IMR-90 (cell line): ENCODE data around the gene NDUFAF2. TPM values are rescaled to one million over a fixed set of nuclear protein-coding genes. Genes with fewer than 3 reads are reported as not detected.

Experiments
- ATAC-seq: fragments of 200-7000 bp; cut with Tn5 transposase; 2 replicates; pipeline ENCODE4 v1.9.1; 2020; ENCODE audit warnings: low read depth, mild to moderate bottlenecking, moderate library complexity
- BruUV-seq: library from RNA; stranded (reverse); fragments of 400-500 nt; replicated peaks from 2 replicates; lab custom pipeline; 2021; lab: Mats Ljungman, UMichigan
- CTCF ChIA-PET: fragments of 300-600 bp; formaldehyde crosslinking; extraction: SDS; loops from one replicate; lab custom pipeline; 2021; ENCODE audit warnings: antibody characterized with exemption; lab: Yijun Ruan, JAX
- POLR2A ChIA-PET: fragments of 300-600 bp; sonication (Branson Sonifier 250); formaldehyde crosslinking; loops from one replicate; lab custom pipeline; 2022; ENCODE audit warnings: antibody characterized with exemption; ENCODE audit not compliant: unreplicated experiment; lab: Charles Lee
- DNase-seq: peaks from one replicate; pipeline ENCODE4 v3.0.0; 2013
- H2AFZ ChIP-seq: replicated peaks from 2 replicates; pipeline ENCODE3; 2013; ENCODE audit warnings: low read length, mild to moderate bottlenecking; ENCODE audit not compliant: poor library complexity
- H2AK5ac ChIP-seq: 2 replicates; pipeline ENCODE4 v1.6.1; 2013; ENCODE audit warnings: low read depth, low read length, inconsistent platforms
- H2AK9ac ChIP-seq: replicated peaks from 2 replicates; pipeline ENCODE3; 2013; ENCODE audit warnings: mild to moderate bottlenecking, low read depth, low read length, moderate library complexity; ENCODE audit not compliant: poor library complexity
- H2BK120ac ChIP-seq: 2 replicates; pipeline ENCODE4 v1.6.1; 2013; ENCODE audit warnings: low read depth, low read length, inconsistent platforms
- H2BK15ac ChIP-seq: 3 replicates; pipeline ENCODE4 v1.6.1; 2013; ENCODE audit warnings: low read depth, low read length, inconsistent platforms
- H2BK20ac ChIP-seq: 2 replicates; pipeline ENCODE4 v1.6.1; 2013; ENCODE audit warnings: low read depth, mild to moderate bottlenecking, inconsistent platforms, low read length, moderate library complexity
- H2BK5ac ChIP-seq: 2 replicates; pipeline ENCODE4 v1.6.1; 2013; ENCODE audit warnings: mild to moderate bottlenecking, low read depth, low read length, inconsistent platforms; ENCODE audit not compliant: poor library complexity, severe bottlenecking
- H3K14ac ChIP-seq: replicated peaks from 2 replicates; pipeline ENCODE4 v1.6.1; 2013; ENCODE audit warnings: low read depth, low read length, inconsistent platforms
- H3K18ac ChIP-seq: 2 replicates; pipeline ENCODE4 v1.6.1; 2013; ENCODE audit warnings: low read depth, low read length, control low read depth
- H3K23ac ChIP-seq: 2 replicates; pipeline ENCODE4 v1.6.1; 2013; ENCODE audit warnings: low read depth, low read length, inconsistent platforms
- H3K27ac ChIP-seq: 2 replicates; pipeline ENCODE4 v1.5.1; 2013; ENCODE audit warnings: mild to moderate bottlenecking, control low read depth, low read length; ENCODE audit not compliant: insufficient read depth
- H3K27me3 ChIP-seq: 2 replicates; pipeline ENCODE4 v1.6.1; 2013; ENCODE audit warnings: low read length; ENCODE audit not compliant: control insufficient read depth, insufficient read depth
- H3K36me3 ChIP-seq: 2 replicates; pipeline ENCODE4 v1.6.1; 2013; ENCODE audit warnings: low read length, mixed read lengths; ENCODE audit not compliant: control insufficient read depth, insufficient read depth
- H3K4ac ChIP-seq: 2 replicates; pipeline ENCODE4 v1.6.1; 2013; ENCODE audit warnings: low read depth, low read length, inconsistent platforms
- H3K4me1 ChIP-seq: 2 replicates; pipeline ENCODE4 v1.6.1; 2013; ENCODE audit warnings: low read length, mixed read lengths; ENCODE audit not compliant: control insufficient read depth, insufficient read depth
- H3K4me2 ChIP-seq: 2 replicates; pipeline ENCODE4 v1.6.1; 2013; ENCODE audit warnings: low read depth, mild to moderate bottlenecking, control low read depth, low read length, moderate library complexity
- H3K4me3 ChIP-seq: 2 replicates; pipeline ENCODE4 v1.5.1; 2013; ENCODE audit warnings: low read depth, mild to moderate bottlenecking, control low read depth, low read length, moderate library complexity; ENCODE audit not compliant: insufficient read depth
- H3K56ac ChIP-seq: 2 replicates; pipeline ENCODE4 v1.6.1; 2013; ENCODE audit warnings: low read length, inconsistent platforms; ENCODE audit not compliant: insufficient read depth; ENCODE audit errors: extremely low read depth
- H3K79me1 ChIP-seq, 2 experiments: 2 replicates each; pipeline ENCODE4 v1.6.1; 2013; ENCODE audit warnings: low read length in 2 of 2, inconsistent platforms in 1 of 2, low read depth in 1 of 2
- H3K9ac ChIP-seq: 2 replicates; pipeline ENCODE4 v1.6.1; 2013; ENCODE audit warnings: low read depth, low read length, control low read depth
- H3K9me1 ChIP-seq: 2 replicates; pipeline ENCODE4 v1.6.1; 2013; ENCODE audit warnings: low read length, inconsistent platforms; ENCODE audit not compliant: insufficient read depth
- H3K9me3 ChIP-seq: 2 replicates; pipeline ENCODE4 v1.6.1; 2013; ENCODE audit warnings: low read length; ENCODE audit not compliant: control insufficient read depth, insufficient read depth
- H4K20me1 ChIP-seq: 2 replicates; pipeline ENCODE4 v1.6.1; 2013; ENCODE audit warnings: low read length, inconsistent platforms; ENCODE audit not compliant: insufficient read depth
- H4K5ac ChIP-seq: 2 replicates; pipeline ENCODE4 v1.6.1; 2013; ENCODE audit warnings: mild to moderate bottlenecking, low read depth, low read length, control low read depth
- H4K8ac ChIP-seq, 2 experiments: 2 replicates each; pipeline ENCODE4 v1.6.1; 2013; ENCODE audit warnings: low read depth in 2 of 2, low read length in 2 of 2, control low read depth in 1 of 2, inconsistent platforms in 1 of 2
- H4K91ac ChIP-seq: 2 replicates; pipeline ENCODE4 v1.6.1; 2013; ENCODE audit warnings: low read depth, low read length, inconsistent platforms; ENCODE audit not compliant: insufficient read depth
- CHD1 ChIP-seq: IDR thresholded peaks from 2 replicates; pipeline ENCODE4 v1.6.1; 2012; ENCODE audit warnings: low read depth, low read length, improper control_type of control experiment
- MAFK ChIP-seq: IDR thresholded peaks from 2 replicates; pipeline ENCODE4 v1.6.1; 2012; ENCODE audit warnings: low read depth, low read length, improper control_type of control experiment
- MAZ ChIP-seq: IDR thresholded peaks from 2 replicates; pipeline ENCODE4 v1.6.1; 2012; ENCODE audit warnings: low read depth, mild to moderate bottlenecking, low read length, improper control_type of control experiment, moderate library complexity, borderline replicate concordance
- SMC3 ChIP-seq: fragments of 150-350 bp; IDR thresholded peaks from 2 replicates; pipeline ENCODE4 v1.6.1; 2016; ENCODE audit warnings: low read depth, mild to moderate bottlenecking, antibody characterized with exemption, low read length, moderate library complexity
- WGBS, 2 experiments: methylation state at CpG; one replicate each; pipeline versions ENCODE4 v1.1.5 to v1.1.7; 2013; ENCODE audit warnings: missing lambda C conversion rate in 2 of 2; ENCODE audit not compliant: insufficient read length in 1 of 2; ENCODE audit errors: extremely low coverage in 2 of 2; 5-methylcytosine and 5-hydroxymethylcytosine counted together
- dilution Hi-C: fragments of 300-500 bp; cut with HindIII; formaldehyde crosslinking; loops from one replicate; pipeline ENCODE4 v1.14.3; 2018; ENCODE audit warnings: low sequenced_read_pairs; ENCODE audit not compliant: unreplicated experiment
- in situ Hi-C: fragments of 300-500 bp; cut with MboI; formaldehyde crosslinking; loops from 3 replicates; pipeline ENCODE4 v1.14.3; 2019; ENCODE audit warnings: low sequenced_read_pairs, inconsistent platforms, mixed read lengths
- intact Hi-C: fragments of 100-400 bp; cut with micrococcal nuclease; formaldehyde crosslinking; loops from 2 replicates; pipeline ENCODE4 v1.10.0; 2022
- polyA plus RNA-seq, 3 experiments: library from polyadenylated mRNA; depleted of rRNA; stranded (reverse); fragments of >200 nt; gene quantifications; 2 replicates each; pipeline ENCODE4 v1.2.3, GENCODE V29; 2012; ENCODE audit warnings: low replicate concordance in 1 of 3
- total RNA-seq: library from RNA; depleted of rRNA; stranded (reverse); fragments of >200 nt; gene quantifications from 2 replicates; pipeline ENCODE4 v1.2.3, GENCODE V29; 2012

Gene NDUFAF2
- total and polyA plus RNA-seq, 2 of the 4 experiments (the other 2 are of a cell fraction), result 11.8 to 24.7 TPM

DNA sequence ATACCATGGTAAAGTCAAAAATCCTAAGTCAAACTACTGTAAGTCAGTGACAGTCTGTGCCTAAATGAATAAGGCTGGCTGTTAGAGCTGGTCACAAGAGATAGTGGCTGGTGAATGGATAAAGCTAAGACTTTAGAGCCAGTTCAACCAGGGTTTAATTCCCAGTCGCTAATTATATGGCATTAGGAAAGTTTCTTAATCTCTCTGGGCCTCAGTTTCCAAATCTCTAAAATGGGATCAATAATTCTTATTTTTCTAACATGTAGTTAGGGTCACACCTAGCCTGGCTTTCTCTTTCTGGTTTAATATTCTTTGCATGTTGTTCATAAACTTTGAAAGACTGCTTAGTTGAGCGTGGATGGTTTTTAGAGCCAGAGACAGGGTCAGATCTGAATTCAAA lies 152.5 kb downstream of the NDUFAF2 start:
- intact Hi-C loops (no loop called here), dilution Hi-C loops (no loop called here), in situ Hi-C loops (no loop called here)
- Histone ChIP-seq H3K36me3 (no peaks in the 10 kb centered on the region), H3K18ac (no peak overlapping the region), H2AFZ (no peak overlapping the region), H3K27me3 (no peaks in the 10 kb centered on the region), H3K23ac (no peak overlapping the region), H2BK120ac (no peak overlapping the region), H3K79me1 (peaks cover 0 to under 1% of the 10 kb centered on the region in 2 experiments; a peak in 1 of 4 replicates), H2BK15ac (no peak overlapping the region), H2BK5ac (no peak overlapping the region), H2AK9ac (no peak overlapping the region), H3K27ac (no peak overlapping the region), H4K8ac (no peak overlapping the region), H3K4me1 (no peaks in the 10 kb centered on the region), H3K9me3 (no peaks in the 10 kb centered on the region), H4K5ac (no peak overlapping the region), H3K56ac (no peak overlapping the region), H3K4me3 (no peak overlapping the region), H4K91ac (no peak overlapping the region), H2AK5ac (no peak overlapping the region), H2BK20ac (no peak overlapping the region), H3K4ac (no peak overlapping the region), H3K14ac (no peak overlapping the region), H3K9me1 (no peaks in the 10 kb centered on the region), H3K4me2 (no peak overlapping the region), H3K9ac (no peak overlapping the region), H4K20me1 (no peaks in the 10 kb centered on the region)
- DNase-seq (no peak), ATAC-seq (no peak)
- no TSS peak for BruUV-seq
- TF ChIP-seq SMC3 (no peak), CHD1 (no peak), MAFK (no peak), MAZ (no peak)
- ChIA-PET CTCF (no interaction called here), POLR2A (no interaction called here)
- WGBS, 2 experiments, result no CpG with 5 or more reads among the region's 2 CpGs
